ENCODE data around the gene EHMT1. TPM values are rescaled to one million over a fixed set of nuclear protein-coding genes. Genes with fewer than 3 reads are reported as not detected.
"Not testable (repeated sequence)": the region's sequence is repeated elsewhere in the genome, so short reads cannot be mapped to it uniquely, and the experiment has no call there.

Gene EHMT1
- total RNA-seq, 1 donor from 2014 or later, result 162 TPM

GRCh38 chr9:137619240-137620047 is 639 bp downstream of the EHMT1 start:
- Mint-ChIP-seq H3K27me3 (ENCODE audit: unreplicated experiment) (peaks cover 15% of the 10 kb centered on the region), H3K36me3 (ENCODE audit: unreplicated experiment) (no peaks in the 10 kb centered on the region), H3K4me3 (ENCODE audit: unreplicated experiment) (peak overlapping the region; percentile 99), H3K9me3 (ENCODE audit: unreplicated experiment) (peaks cover 20% of the 10 kb centered on the region), H3K27ac (ENCODE audit: unreplicated experiment) (peak overlapping the region; percentile 81), H3K4me1 (ENCODE audit: low read depth, unreplicated experiment) (peaks cover 8% of the 10 kb centered on the region)
- DNase-seq, result no peak
- TF ChIP-seq CTCF (IDR thresholded peaks at IDR 0.05; ENCODE audit: partially characterized antibody, unreplicated experiment), result no peak

GRCh38 chr9:137620048-137620405 is 1.2 kb downstream of the EHMT1 start:
- TF ChIP-seq CTCF (IDR thresholded peaks at IDR 0.05; ENCODE audit: partially characterized antibody, unreplicated experiment), result no peak
- Mint-ChIP-seq H3K4me1 (ENCODE audit: low read depth, unreplicated experiment) (peaks cover 8% of the 10 kb centered on the region), H3K9me3 (ENCODE audit: unreplicated experiment) (peaks cover 20% of the 10 kb centered on the region), H3K4me3 (ENCODE audit: unreplicated experiment) (peak overlapping the region; percentile 99), H3K27me3 (ENCODE audit: unreplicated experiment) (peaks cover 13% of the 10 kb centered on the region), H3K27ac (ENCODE audit: unreplicated experiment) (peak overlapping the region; percentile 81), H3K36me3 (ENCODE audit: unreplicated experiment) (no peaks in the 10 kb centered on the region)
- DNase-seq, result no peak

- Mint-ChIP-seq H3K36me3 (ENCODE audit: unreplicated experiment) (no peaks in the 10 kb centered on the region), H3K9me3 (ENCODE audit: unreplicated experiment) (peaks cover 21% of the 10 kb centered on the region), H3K27me3 (ENCODE audit: unreplicated experiment) (peaks cover 15% of the 10 kb centered on the region), H3K4me3 (ENCODE audit: unreplicated experiment) (peak overlapping the region; percentile 99), H3K4me1 (ENCODE audit: low read depth, unreplicated experiment) (peaks cover 8% of the 10 kb centered on the region), H3K27ac (ENCODE audit: unreplicated experiment) (no peak overlapping the region)
- TF ChIP-seq CTCF (IDR thresholded peaks at IDR 0.05; ENCODE audit: partially characterized antibody, unreplicated experiment), result no peak
- no peak for DNase-seq
Observed at GRCh38 chr9:137620581-137620980, 1.8 kb downstream of the EHMT1 start.

GRCh38 chr9:137621131-137621757 is 2.4 kb downstream of the EHMT1 start:
- no peaks in the 10 kb centered on the region for H3K36me3 Mint-ChIP-seq (ENCODE audit: unreplicated experiment)
- peaks cover 21% of the 10 kb centered on the region for H3K9me3 Mint-ChIP-seq (ENCODE audit: unreplicated experiment)
- peak; percentile 62 for TF ChIP-seq CTCF (IDR thresholded peaks at IDR 0.05; ENCODE audit: partially characterized antibody, unreplicated experiment)
- DNase-seq, result no peak
- H3K27ac Mint-ChIP-seq (ENCODE audit: unreplicated experiment), result no peak overlapping the region
- H3K4me3 Mint-ChIP-seq (ENCODE audit: unreplicated experiment), result peak overlapping the region; percentile 99
- peaks cover 8% of the 10 kb centered on the region for H3K4me1 Mint-ChIP-seq (ENCODE audit: low read depth, unreplicated experiment)
- peaks cover 16% of the 10 kb centered on the region for H3K27me3 Mint-ChIP-seq (ENCODE audit: unreplicated experiment)

- not testable (repeated sequence) for H3K27ac Mint-ChIP-seq (ENCODE audit: unreplicated experiment); H3K36me3 Mint-ChIP-seq (ENCODE audit: unreplicated experiment); DNase-seq; H3K4me3 Mint-ChIP-seq (ENCODE audit: unreplicated experiment); H3K4me1 Mint-ChIP-seq (ENCODE audit: low read depth, unreplicated experiment)
- Mint-ChIP-seq H3K27me3 (ENCODE audit: unreplicated experiment) (peaks cover 15% of the 10 kb centered on the region), H3K9me3 (ENCODE audit: unreplicated experiment) (peaks cover 21% of the 10 kb centered on the region)
Observed at GRCh38 chr9:137622211-137622610, 3.4 kb downstream of the EHMT1 start.
